GM21737 (cell line): Measurements from ENCODE around the gene GLB1L3.
A peak's percentile ranks its signal among the peaks of the same experiment; 100 is the strongest.
"Not testable (repeated sequence)": the region's sequence is repeated elsewhere in the genome, so short reads cannot be mapped to it uniquely, and the experiment has no call there.

ENCODE experiments used
- ATAC-seq: cut with Tn5 transposase; IDR thresholded peaks from one replicate; pipeline ENCODE4 v1.9.1; 2021; ENCODE audit warnings: mild to moderate bottlenecking, moderate library complexity; ENCODE audit not compliant: unreplicated experiment

GLB1L3 gene

DNA sequence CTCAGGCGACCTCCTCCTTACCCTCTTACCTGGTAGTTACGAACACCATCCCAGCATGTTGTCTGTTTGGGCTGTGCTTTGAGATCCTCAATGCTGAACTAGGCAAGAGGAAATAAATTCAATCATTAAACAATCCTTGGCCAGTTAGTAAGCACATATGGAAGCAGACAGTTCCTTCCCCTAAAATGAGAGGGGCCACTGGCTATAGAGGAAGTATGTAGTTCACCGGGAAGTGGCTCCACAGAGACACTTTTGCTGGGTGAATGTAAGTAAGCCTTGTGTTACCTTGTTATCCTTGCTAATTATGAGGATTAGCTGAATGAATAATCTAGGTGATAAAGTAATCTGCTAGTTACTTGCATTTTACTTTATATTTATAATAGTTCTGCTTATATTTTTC lies 25.9 kb upstream of the GLB1L3 start:
- no peak for ATAC-seq

DNA sequence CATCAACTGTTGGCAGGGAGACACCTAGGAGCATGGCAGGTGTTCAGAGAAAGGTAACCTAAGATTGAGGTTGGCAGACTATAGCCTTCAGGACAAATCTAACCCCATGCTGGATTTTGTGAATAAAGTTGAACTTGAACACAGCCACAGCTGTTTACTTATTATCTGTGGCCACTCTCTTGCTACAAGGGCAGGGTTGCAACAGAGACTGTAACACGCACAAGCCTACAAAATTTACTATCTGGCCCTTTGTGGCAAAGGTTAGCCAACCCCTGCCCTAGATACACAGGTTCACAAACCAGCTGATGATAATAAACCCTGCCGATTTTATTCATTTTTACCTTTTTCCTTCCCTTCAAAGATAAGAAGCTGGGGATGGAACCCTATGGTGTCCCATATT lies 25.5 kb upstream of the GLB1L3 start:
- no peak for ATAC-seq

- peak; percentile 22 for ATAC-seq
Observed at GRCh38 chr11:134252346-134253187, 23.6 kb upstream of the GLB1L3 start.

- ATAC-seq = peak; percentile 100
Observed at GRCh38 chr11:134253188-134253993, 22.8 kb upstream of the GLB1L3 start, which contains the start of the genes ACAD8 and THYN1. ACAD8 (plus strand) TSS chr11:134253568; CDS start chr11:134253601, 33 bp downstream. THYN1 (minus strand) TSS chr11:134253352; CDS start chr11:134252882, 470 bp downstream.

GRCh38 chr11:134254433-134255183 lies 21.6 kb upstream of the GLB1L3 start:
- no peak for ATAC-seq

GRCh38 chr11:134255184-134255561 lies 21.0 kb upstream of the GLB1L3 start:
- not testable (repeated sequence) for ATAC-seq

GRCh38 chr11:134257101-134257500 lies 19.1 kb upstream of the GLB1L3 start:
- ATAC-seq = no peak

DNA sequence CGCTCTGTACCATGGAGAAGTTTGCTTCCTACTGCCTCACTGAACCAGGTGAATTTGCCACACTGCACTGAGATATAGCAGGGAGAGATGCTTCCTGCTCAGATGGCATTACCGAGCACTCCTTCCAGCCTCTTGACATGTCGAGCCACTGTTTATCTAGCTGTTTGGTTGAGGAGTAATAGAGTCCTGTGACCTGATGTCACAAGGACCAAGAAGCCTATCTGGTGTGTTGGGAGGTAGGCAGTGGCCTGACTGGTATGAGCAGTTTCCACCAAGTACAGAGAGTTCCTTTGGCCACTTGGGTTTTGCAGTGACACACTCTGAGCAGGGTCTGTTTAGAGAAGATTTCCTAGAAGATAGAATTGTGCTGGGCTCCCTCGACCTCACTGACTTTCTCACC lies 17.6 kb upstream of the GLB1L3 start:
- ATAC-seq = no peak

- ATAC-seq = no peak
Observed at GRCh38 chr11:134260503-134260902, 15.7 kb upstream of the GLB1L3 start.

DNA sequence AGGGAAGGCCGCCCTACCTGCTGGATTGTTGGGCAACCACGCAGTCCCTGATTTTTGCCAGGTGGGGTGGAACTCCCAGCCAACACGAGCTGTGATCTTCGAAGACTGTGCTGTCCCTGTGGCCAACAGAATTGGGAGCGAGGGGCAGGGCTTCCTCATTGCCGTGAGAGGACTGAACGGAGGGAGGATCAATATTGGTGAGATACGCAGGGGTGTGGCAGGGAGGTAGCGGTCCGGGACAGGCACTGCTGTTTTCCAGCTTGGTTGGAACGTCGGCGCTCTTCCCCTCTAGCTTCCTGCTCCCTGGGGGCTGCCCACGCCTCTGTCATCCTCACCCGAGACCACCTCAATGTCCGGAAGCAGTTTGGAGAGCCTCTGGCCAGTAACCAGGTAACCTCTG lies 15.2 kb upstream of the GLB1L3 start:
- no peak for ATAC-seq

GRCh38 chr11:134261626-134262488 lies 14.3 kb upstream of the GLB1L3 start:
- ATAC-seq = no peak

DNA sequence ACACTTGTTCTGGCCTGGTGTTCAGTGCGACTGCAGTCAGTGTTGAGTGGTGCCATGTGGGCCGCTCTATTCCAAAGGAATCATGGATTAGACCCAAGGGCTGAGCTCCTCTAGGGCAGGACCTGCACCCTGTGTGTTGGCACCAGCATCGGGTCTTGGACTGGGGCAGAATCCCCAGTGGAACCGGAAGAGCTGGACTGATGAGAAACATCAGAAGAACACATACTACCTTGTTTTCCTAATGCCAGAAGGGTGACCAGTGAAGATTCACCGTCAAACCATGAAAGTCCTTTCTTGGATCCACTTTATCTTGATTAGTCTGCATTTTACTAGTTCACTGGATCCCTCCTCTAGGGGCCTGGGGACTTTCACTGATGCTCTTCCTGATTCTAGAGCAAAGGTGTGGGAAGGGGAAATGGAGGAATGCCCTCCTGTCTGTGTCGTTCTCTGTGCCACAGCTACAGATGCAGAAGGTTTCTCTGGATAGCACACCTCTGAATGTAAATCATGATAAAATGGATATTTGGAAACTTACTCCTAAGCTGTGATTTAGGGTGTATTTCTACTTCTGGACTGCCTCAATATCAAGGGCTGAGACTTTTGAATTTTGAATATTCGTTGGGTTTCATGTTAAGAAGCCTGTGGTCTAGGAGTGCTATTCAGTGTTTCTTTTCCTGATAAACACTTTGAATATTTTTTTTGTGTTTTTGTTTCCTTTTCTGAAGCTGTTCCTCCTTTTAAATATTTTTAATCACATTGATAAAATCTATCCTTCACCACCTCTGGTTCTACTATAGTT lies 11.0 kb upstream of the GLB1L3 start:
- ATAC-seq = no peak

DNA sequence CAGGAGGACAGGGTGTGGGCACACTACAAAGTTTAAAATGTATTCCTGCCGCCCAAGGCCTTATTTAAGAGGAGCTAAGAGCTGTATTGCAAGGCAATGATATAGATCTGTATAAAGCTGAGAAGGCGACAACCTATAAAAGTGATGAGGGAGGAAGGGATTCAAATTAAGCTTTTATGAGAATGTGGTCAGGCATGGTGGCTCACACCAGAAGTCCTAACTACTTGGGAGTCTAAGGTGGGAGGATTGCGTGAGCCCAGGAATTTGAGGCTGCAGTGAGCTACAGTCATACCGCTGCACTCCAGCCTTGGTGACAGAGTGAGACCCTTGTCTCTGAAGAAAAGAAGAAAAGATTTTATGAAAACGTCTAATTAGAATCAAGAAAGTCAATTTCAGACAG lies 9.7 kb upstream of the GLB1L3 start:
- ATAC-seq = no peak

GRCh38 chr11:134266841-134267251 lies 9.3 kb upstream of the GLB1L3 start:
- ATAC-seq = no peak

- ATAC-seq = no peak
Observed at GRCh38 chr11:134267461-134267860, 8.7 kb upstream of the GLB1L3 start.

DNA sequence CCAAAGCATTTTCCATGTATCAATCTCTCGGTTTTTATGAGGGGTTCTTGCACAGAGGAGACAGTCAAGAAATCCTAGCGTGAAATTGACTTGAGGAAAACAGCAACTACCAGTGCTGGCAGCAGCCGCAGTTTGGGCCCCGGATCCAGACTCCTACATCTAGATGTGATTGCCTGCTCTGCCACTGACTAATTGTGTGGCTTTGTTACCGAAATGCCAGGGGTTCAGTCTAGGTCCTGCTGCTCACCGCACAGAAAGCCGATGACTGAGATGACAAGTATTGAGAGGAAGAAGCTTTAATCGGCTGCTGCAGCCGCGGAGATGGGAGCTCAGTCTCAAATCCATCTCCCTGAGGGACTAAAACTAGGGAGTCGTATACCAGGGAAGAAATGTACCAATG lies 8.2 kb upstream of the GLB1L3 start:
- ATAC-seq = no peak

- ATAC-seq = no peak
Observed at GRCh38 chr11:134270250-134270714, 5.9 kb upstream of the GLB1L3 start.

DNA sequence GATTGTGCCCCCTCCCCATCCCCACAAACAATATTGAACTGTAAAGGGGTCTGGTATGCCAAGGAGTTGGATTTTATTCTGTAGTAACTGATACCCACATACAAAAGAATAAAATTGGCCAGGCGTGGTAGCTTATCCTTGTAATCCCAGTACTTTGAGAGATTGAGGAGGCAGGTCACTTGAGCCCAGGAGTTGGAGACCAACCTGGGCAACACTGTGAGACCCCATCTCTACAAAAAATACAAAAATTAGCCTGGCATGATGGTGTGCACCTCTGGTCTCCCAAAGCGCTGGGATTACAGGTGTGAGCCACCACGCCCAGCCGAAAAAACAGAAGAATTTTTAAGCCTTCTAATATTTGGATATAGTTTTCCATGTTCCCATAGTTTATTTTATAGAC lies 4.2 kb upstream of the GLB1L3 start:
- ATAC-seq = no peak
